DND-41 (cell line): ENCODE measurements around the gene WDR73.

Source experiments
- ATAC-seq: fragments of 200-7000 bp; cut with Tn5 transposase; 3 replicates; pipeline ENCODE4 v1.9.1; 2021; ENCODE audit warnings: low read depth; ENCODE audit not compliant: insufficient read depth
- DNase-seq: peaks from one replicate; pipeline ENCODE4 v3.0.0-alpha.2; 2020
- H2AFZ ChIP-seq: 2 replicates; pipeline ENCODE4 v1.6.0; 2012; ENCODE audit warnings: low read depth, low read length
- H3K27ac ChIP-seq: 2 replicates; pipeline ENCODE4 v1.5.1; 2012; ENCODE audit warnings: low read length, inconsistent platforms
- H3K27me3 ChIP-seq: fragments of 200-600 bp; sonication (generic); 2 replicates; pipeline ENCODE4 v1.6.0; 2012; ENCODE audit warnings: low read length, mild to moderate bottlenecking, inconsistent platforms; ENCODE audit not compliant: insufficient read depth, poor library complexity
- H3K36me3 ChIP-seq: 2 replicates; pipeline ENCODE4 v1.5.1; 2012; ENCODE audit warnings: low read length, inconsistent platforms; ENCODE audit not compliant: insufficient read depth
- H3K4me1 ChIP-seq: 2 replicates; pipeline ENCODE4 v1.5.1; 2012; ENCODE audit warnings: mild to moderate bottlenecking, low read length; ENCODE audit not compliant: insufficient read depth
- H3K4me2 ChIP-seq: 2 replicates; pipeline ENCODE4 v1.6.0; 2012; ENCODE audit warnings: mild to moderate bottlenecking, moderate library complexity, low read length, inconsistent platforms; ENCODE audit not compliant: insufficient read depth
- H3K4me3 ChIP-seq, 2 experiments: fragments of 200-600 bp in 1 of 2; shearing (Covaris generic) in 1 of 2; 2 replicates each; pipeline ENCODE4 v1.5.1; 2012 to 2016; ENCODE audit warnings: inconsistent platforms in 2 of 2, low read length in 2 of 2, mild to moderate bottlenecking in 2 of 2, low read depth in 1 of 2, moderate library complexity in 1 of 2
- H3K79me2 ChIP-seq: 2 replicates; pipeline ENCODE4 v1.6.0; 2012; ENCODE audit warnings: low read length, inconsistent platforms; ENCODE audit not compliant: insufficient read depth
- H3K9ac ChIP-seq: 2 replicates; pipeline ENCODE4 v1.6.0; 2012; ENCODE audit warnings: low read depth, mild to moderate bottlenecking, inconsistent platforms, low read length, moderate library complexity
- H3K9me3 ChIP-seq: 2 replicates; pipeline ENCODE4 v1.5.1; 2012; ENCODE audit warnings: low read length, moderate library complexity, mild to moderate bottlenecking, inconsistent platforms; ENCODE audit not compliant: insufficient read depth, severe bottlenecking
- H4K20me1 ChIP-seq: 2 replicates; pipeline ENCODE4 v1.6.0; 2012; ENCODE audit warnings: low read length; ENCODE audit not compliant: insufficient read depth
- CTCF ChIP-seq: IDR thresholded peaks from 2 replicates; pipeline ENCODE4 v1.5.1; 2012; ENCODE audit warnings: borderline replicate concordance, low read length, moderate library complexity, mild to moderate bottlenecking; ENCODE audit not compliant: poor library complexity, severe bottlenecking; ENCODE audit errors: extremely low read depth
- EZH2 ChIP-seq: IDR thresholded peaks from 3 replicates; pipeline ENCODE4 v1.6.1; 2012; ENCODE audit warnings: borderline replicate concordance, low read depth, mild to moderate bottlenecking, moderate library complexity, low read length, inconsistent platforms; ENCODE audit not compliant: severe bottlenecking

Gene WDR73

GRCh38 chr15:84605554-84605882 is 48.6 kb downstream of the WDR73 start:
- H3K79me2 ChIP-seq = peaks cover 75% of the 10 kb centered on the region

GRCh38 chr15:84604826-84605553 is 49.1 kb downstream of the WDR73 start:
- H3K4me3 ChIP-seq = no peak overlapping the region
- H3K9ac ChIP-seq = no peak overlapping the region
- H3K9me3 ChIP-seq = no peaks in the 10 kb centered on the region
- peak overlapping the region; percentile 44; the same call in 1 of the 2 replicates for H3K4me2 ChIP-seq
- H3K36me3 ChIP-seq = peaks cover 56% of the 10 kb centered on the region
- H3K27ac ChIP-seq = peak overlapping the region; percentile 50
- ATAC-seq (no peak), DNase-seq (no peak)
- TF ChIP-seq EZH2 (no peak), CTCF (no peak)
- peaks cover 72% of the 10 kb centered on the region for H3K79me2 ChIP-seq
- no peaks in the 10 kb centered on the region for H3K27me3 ChIP-seq
- no peak overlapping the region for H2AFZ ChIP-seq
- H3K4me1 ChIP-seq = peaks cover 52% of the 10 kb centered on the region
- H4K20me1 ChIP-seq = peaks cover 31% of the 10 kb centered on the region

More at GRCh38 chr15:84605554-84605882, 48.6 kb downstream of the WDR73 start:
- peaks cover 47% of the 10 kb centered on the region for H3K4me1 ChIP-seq
- H2AFZ ChIP-seq = no peak overlapping the region
- no peak for TF ChIP-seq EZH2
- no peak for TF ChIP-seq CTCF
- peak overlapping the region; percentile 44 for H3K4me2 ChIP-seq
- H3K9ac ChIP-seq = no peak overlapping the region
- H3K36me3 ChIP-seq = peaks cover 58% of the 10 kb centered on the region
- H3K27me3 ChIP-seq = no peaks in the 10 kb centered on the region
- H3K4me3 ChIP-seq = no peak overlapping the region
- DNase-seq (no peak), ATAC-seq (no peak)
- H4K20me1 ChIP-seq = peaks cover 31% of the 10 kb centered on the region
- H3K9me3 ChIP-seq = no peaks in the 10 kb centered on the region
- H3K27ac ChIP-seq = peak overlapping the region; percentile 50

DNA sequence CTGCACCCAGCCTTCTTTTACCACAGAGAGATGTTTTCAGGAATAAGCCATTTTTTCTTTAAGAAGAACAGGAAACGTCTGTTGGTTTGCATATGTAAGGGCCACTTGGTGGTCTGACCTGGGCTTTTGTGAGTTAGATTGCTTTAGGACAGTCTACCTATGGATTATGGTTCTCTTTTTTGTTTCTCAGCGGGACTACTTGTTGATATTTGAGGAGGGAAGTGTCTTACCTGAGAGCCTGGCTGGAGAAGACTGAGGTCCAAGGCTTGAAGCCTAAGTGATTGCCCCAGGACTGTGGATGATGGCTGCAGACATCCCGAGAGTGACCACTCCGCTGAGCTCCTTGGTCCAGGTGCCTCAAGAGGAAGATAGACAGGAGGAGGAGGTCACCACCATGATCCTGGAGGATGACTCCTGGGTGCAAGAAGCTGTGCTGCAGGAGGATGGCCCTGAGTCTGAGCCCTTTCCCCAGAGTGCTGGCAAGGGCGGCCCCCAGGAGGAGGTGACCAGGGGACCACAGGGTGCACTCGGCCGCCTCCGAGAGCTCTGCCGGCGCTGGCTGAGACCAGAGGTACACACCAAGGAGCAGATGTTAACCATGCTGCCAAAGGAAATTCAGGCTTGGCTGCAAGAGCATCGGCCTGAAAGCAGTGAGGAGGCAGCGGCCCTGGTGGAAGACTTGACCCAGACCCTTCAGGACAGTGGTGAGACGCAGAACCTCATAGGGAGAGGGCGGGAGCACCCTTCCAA is 50.3 kb downstream of the WDR73 start:
- TF ChIP-seq EZH2 = no peak
- no peak for TF ChIP-seq CTCF
- peak overlapping the region; percentile 44; the same call in 1 of the 2 replicates for H3K4me2 ChIP-seq
- no peak for ATAC-seq
- peaks cover 45% of the 10 kb centered on the region for H3K36me3 ChIP-seq
- H3K9me3 ChIP-seq = no peaks in the 10 kb centered on the region
- DNase-seq = no peak
- no peak overlapping the region for H3K27ac ChIP-seq
- H3K4me1 ChIP-seq = peaks cover 64% of the 10 kb centered on the region
- H3K27me3 ChIP-seq = no peaks in the 10 kb centered on the region
- peaks cover 62% of the 10 kb centered on the region for H3K79me2 ChIP-seq
- no peak overlapping the region for H2AFZ ChIP-seq
- no peak overlapping the region for H3K4me3 ChIP-seq
- peaks cover 23% of the 10 kb centered on the region for H4K20me1 ChIP-seq
- H3K9ac ChIP-seq = no peak overlapping the region
